H9 (cell line): ENCODE results near the gene FXYD4. TPM values are rescaled to one million over a fixed set of nuclear protein-coding genes. Genes with fewer than 3 reads are reported as not detected.

Source experiments
- DNase-seq: peaks from one replicate; pipeline ENCODE4 v3.0.0-alpha.2; 2017
- H2AFZ ChIP-seq: one replicate; pipeline ENCODE4 v1.6.1; 2013; ENCODE audit warnings: mild to moderate bottlenecking, low read length, control low read depth, moderate library complexity
- H2AK5ac ChIP-seq: 2 replicates; pipeline ENCODE4 v1.6.1; 2013; ENCODE audit warnings: low read length, control low read depth, mixed read lengths; ENCODE audit not compliant: insufficient read length
- H2BK120ac ChIP-seq: one replicate; pipeline ENCODE4 v1.6.1; 2013; ENCODE audit warnings: low read depth, mild to moderate bottlenecking, low read length, control low read depth, inconsistent platforms; ENCODE audit not compliant: poor library complexity, severe bottlenecking
- H2BK12ac ChIP-seq: 2 replicates; pipeline ENCODE4 v1.6.1; 2013; ENCODE audit warnings: low read length, control low read depth, mixed read lengths, low read depth; ENCODE audit not compliant: insufficient read length
- H2BK15ac ChIP-seq: 2 replicates; pipeline ENCODE4 v1.6.1; 2013; ENCODE audit warnings: low read depth, low read length, control low read depth
- H2BK20ac ChIP-seq: one replicate; pipeline ENCODE4 v1.6.1; 2013; ENCODE audit warnings: low read depth, mild to moderate bottlenecking, low read length, control low read depth, inconsistent platforms; ENCODE audit not compliant: poor library complexity, severe bottlenecking
- H2BK5ac ChIP-seq: 2 replicates; pipeline ENCODE4 v1.6.1; 2013; ENCODE audit warnings: low read length, control low read depth, mixed read lengths; ENCODE audit not compliant: insufficient read length
- H3K14ac ChIP-seq: 2 replicates; pipeline ENCODE4 v1.6.1; 2013; ENCODE audit warnings: low read length, control low read depth; ENCODE audit not compliant: insufficient read depth
- H3K18ac ChIP-seq: 2 replicates; pipeline ENCODE4 v1.6.1; 2013; ENCODE audit warnings: low read depth, mild to moderate bottlenecking, mixed read lengths, low read length, control low read depth; ENCODE audit not compliant: insufficient read length
- H3K23ac ChIP-seq: 2 replicates; pipeline ENCODE4 v1.6.1; 2013; ENCODE audit warnings: low read length, control low read depth, mixed read lengths, low read depth; ENCODE audit not compliant: insufficient read length
- H3K23me2 ChIP-seq: 2 replicates; pipeline ENCODE4 v1.6.1; 2013; ENCODE audit warnings: low read depth, mild to moderate bottlenecking, mixed read lengths, low read length, control low read depth; ENCODE audit not compliant: insufficient read length, poor library complexity, severe bottlenecking
- H3K27ac ChIP-seq: 2 replicates; pipeline ENCODE4 v1.5.1; 2013; ENCODE audit warnings: low read length, control low read depth, mixed read lengths, low read depth; ENCODE audit not compliant: insufficient read length
- H3K27me3 ChIP-seq: 2 replicates; pipeline ENCODE4 v1.6.1; 2013; ENCODE audit warnings: low read length, control low read depth, inconsistent platforms; ENCODE audit not compliant: insufficient read depth
- H3K4ac ChIP-seq: 2 replicates; pipeline ENCODE4 v1.6.1; 2013; ENCODE audit warnings: low read depth, mild to moderate bottlenecking, control low read depth, inconsistent platforms, low read length, moderate library complexity
- H3K4me1 ChIP-seq: 2 replicates; pipeline ENCODE4 v1.6.1; 2013; ENCODE audit warnings: low read length, control low read depth, inconsistent platforms; ENCODE audit not compliant: insufficient read depth
- H3K4me2 ChIP-seq: 2 replicates; pipeline ENCODE4 v1.6.1; 2013; ENCODE audit warnings: low read length, control low read depth, mixed read lengths; ENCODE audit not compliant: insufficient read length, insufficient read depth
- H3K56ac ChIP-seq: 2 replicates; pipeline ENCODE4 v1.6.1; 2013; ENCODE audit warnings: low read depth, mild to moderate bottlenecking, mixed read lengths, low read length, control low read depth; ENCODE audit not compliant: insufficient read length
- H3K79me1 ChIP-seq: 2 replicates; pipeline ENCODE4 v1.6.1; 2013; ENCODE audit warnings: low read depth, mild to moderate bottlenecking, moderate library complexity, low read length, control low read depth, inconsistent platforms; ENCODE audit not compliant: insufficient read depth, poor library complexity, severe bottlenecking
- H3K79me2 ChIP-seq: 2 replicates; pipeline ENCODE4 v1.6.1; 2013; ENCODE audit warnings: low read length, control low read depth, inconsistent platforms; ENCODE audit not compliant: insufficient read depth
- H3K9ac ChIP-seq: 2 replicates; pipeline ENCODE4 v1.6.1; 2013; ENCODE audit warnings: low read length, control low read depth, mixed read lengths; ENCODE audit not compliant: insufficient read length; ENCODE audit errors: extremely low read depth
- H3K9me3 ChIP-seq: one replicate; pipeline ENCODE4 v1.6.1; 2013; ENCODE audit warnings: low read depth, low read length, inconsistent platforms; ENCODE audit not compliant: control insufficient read depth
- H3T11ph ChIP-seq: one replicate; pipeline ENCODE4 v1.6.1; 2013; ENCODE audit warnings: mild to moderate bottlenecking, low read length, control low read depth, inconsistent platforms
- H4K20me1 ChIP-seq: one replicate; pipeline ENCODE4 v1.6.1; 2013; ENCODE audit not compliant: control insufficient read depth, insufficient read length, insufficient read depth
- H4K5ac ChIP-seq: 2 replicates; pipeline ENCODE4 v1.6.1; 2013; ENCODE audit warnings: low read depth, mild to moderate bottlenecking, mixed read lengths, low read length, control low read depth; ENCODE audit not compliant: insufficient read length
- H4K8ac ChIP-seq: replicated peaks from 2 replicates; pipeline ENCODE4 v1.6.1; 2013; ENCODE audit warnings: low read length, control low read depth, mixed read lengths, low read depth; ENCODE audit not compliant: insufficient read length
- H4K91ac ChIP-seq: 2 replicates; pipeline ENCODE4 v1.6.1; 2013; ENCODE audit warnings: low read depth, mild to moderate bottlenecking, moderate library complexity, mixed read lengths, low read length, control low read depth; ENCODE audit not compliant: insufficient read length
- H3K27ac Mint-ChIP-seq, 3 experiments: 2 replicates in 2 of 3; 3 replicates in 1 of 3; pipeline ENCODE4 v1.8.0; 2020 to 2021; ENCODE audit warnings: mixed read lengths in 3 of 3, mild to moderate bottlenecking in 1 of 3, moderate library complexity in 1 of 3
- H3K27me3 Mint-ChIP-seq: 2 replicates; pipeline ENCODE4 v1.8.0; 2021; ENCODE audit warnings: low read depth, mild to moderate bottlenecking, moderate library complexity, mixed read lengths
- H3K36me3 Mint-ChIP-seq, 3 experiments: 2 replicates in 2 of 3; 3 replicates in 1 of 3; pipeline ENCODE4 v1.8.0; 2020 to 2021; ENCODE audit warnings: low read depth in 3 of 3, mixed read lengths in 3 of 3; ENCODE audit not compliant: insufficient read depth in 1 of 3
- H3K4me1 Mint-ChIP-seq, 2 experiments: 2 replicates each; pipeline ENCODE4 v1.8.0; 2020; ENCODE audit warnings: mixed read lengths in 2 of 2
- H3K4me3 Mint-ChIP-seq, 2 experiments: 2 replicates in 1 of 2; 3 replicates in 1 of 2; pipeline ENCODE4 v1.8.0; 2020 to 2021; ENCODE audit warnings: mild to moderate bottlenecking in 2 of 2, mixed read lengths in 2 of 2, moderate library complexity in 1 of 2
- H3K9me3 Mint-ChIP-seq, 2 experiments: 2 replicates in 1 of 2; 3 replicates in 1 of 2; pipeline ENCODE4 v1.8.0; 2020; ENCODE audit warnings: mild to moderate bottlenecking in 2 of 2, mixed read lengths in 2 of 2, moderate library complexity in 1 of 2
- WGBS: extraction: QIAGEN DNeasy Blood & Tissue Kit; methylation state at CpG from one replicate; pipeline ENCODE4 v1.1.7; 2013; ENCODE audit warnings: missing lambda C conversion rate, low lambda C conversion rate, mixed read lengths; ENCODE audit not compliant: insufficient read length; ENCODE audit errors: extremely low coverage; 5-methylcytosine and 5-hydroxymethylcytosine counted together
- total RNA-seq: library from RNA; stranded (reverse); gene quantifications from 2 replicates; pipeline ENCODE4 v1.2.1, GENCODE V29; 2021
- TF ChIP-seq, protein P1 (sequence below): fragments of 200-600 bp; sonication (generic); conservative IDR thresholded peaks from 3 replicates; pipeline ENCODE4 v1.8.0; 2021; ENCODE audit warnings: antibody characterized with exemption, mild to moderate bottlenecking

FXYD4 gene
- total RNA-seq, 1 experiment from 2014 or later, result not detected

- H3K4me1 Mint-ChIP-seq, result peaks cover 60 to 72% of the 10 kb centered on the region in 2 experiments
Measured at GRCh38 chr10:43402880-43403452, 31.5 kb downstream of the FXYD4 start.

More at GRCh38 chr10:43402880-43403452, 31.5 kb downstream of the FXYD4 start:
- Histone ChIP-seq H3K79me2 (peaks cover 79% of the 10 kb centered on the region), H2BK120ac (no peak overlapping the region), H4K91ac (no peak overlapping the region), H4K20me1 (no peaks in the 10 kb centered on the region), H3K14ac (no peak overlapping the region), H3K9ac (no peak overlapping the region), H3K4me1 (peaks cover 4% of the 10 kb centered on the region; the same call in 1 of the 2 replicates), H3K9me3 (no peaks in the 10 kb centered on the region), H3K23ac (no peak overlapping the region), H3K4me2 (no peak overlapping the region), H2BK12ac (no peak overlapping the region), H2AK5ac (no peak overlapping the region), H2AFZ (no peak overlapping the region), H2BK5ac (no peak overlapping the region), H4K5ac (no peak overlapping the region), H3K56ac (no peak overlapping the region), H2BK15ac (no peak overlapping the region), H3K18ac (no peak overlapping the region), H3K79me1 (no peaks in the 10 kb centered on the region), H3K27ac (no peak overlapping the region), H2BK20ac (no peak overlapping the region), H3K4ac (no peak overlapping the region), H3K27me3 (no peaks in the 10 kb centered on the region), H3T11ph (no peak overlapping the region), H3K23me2 (peaks cover 4% of the 10 kb centered on the region), H4K8ac (no peak overlapping the region)
- Mint-ChIP-seq H3K4me3 (peak overlapping the region in 1 of 2 experiments; percentile 35; a peak in 1 of 5 replicates), H3K9me3 (no peaks in the 10 kb centered on the region), H3K36me3 (peaks cover 6 to 38% (median 15%) of the 10 kb centered on the region in 3 experiments; a peak in 6 of 7 replicates), H3K27me3 (no peaks in the 10 kb centered on the region), H3K27ac (peak overlapping the region in 2 of 3 experiments; percentile 91 to 98; a peak in 6 of 7 replicates)
- no CpG with 5 or more reads among the region's 7 CpGs for WGBS
- no peak for DNase-seq
- TF ChIP-seq, protein P1, sequence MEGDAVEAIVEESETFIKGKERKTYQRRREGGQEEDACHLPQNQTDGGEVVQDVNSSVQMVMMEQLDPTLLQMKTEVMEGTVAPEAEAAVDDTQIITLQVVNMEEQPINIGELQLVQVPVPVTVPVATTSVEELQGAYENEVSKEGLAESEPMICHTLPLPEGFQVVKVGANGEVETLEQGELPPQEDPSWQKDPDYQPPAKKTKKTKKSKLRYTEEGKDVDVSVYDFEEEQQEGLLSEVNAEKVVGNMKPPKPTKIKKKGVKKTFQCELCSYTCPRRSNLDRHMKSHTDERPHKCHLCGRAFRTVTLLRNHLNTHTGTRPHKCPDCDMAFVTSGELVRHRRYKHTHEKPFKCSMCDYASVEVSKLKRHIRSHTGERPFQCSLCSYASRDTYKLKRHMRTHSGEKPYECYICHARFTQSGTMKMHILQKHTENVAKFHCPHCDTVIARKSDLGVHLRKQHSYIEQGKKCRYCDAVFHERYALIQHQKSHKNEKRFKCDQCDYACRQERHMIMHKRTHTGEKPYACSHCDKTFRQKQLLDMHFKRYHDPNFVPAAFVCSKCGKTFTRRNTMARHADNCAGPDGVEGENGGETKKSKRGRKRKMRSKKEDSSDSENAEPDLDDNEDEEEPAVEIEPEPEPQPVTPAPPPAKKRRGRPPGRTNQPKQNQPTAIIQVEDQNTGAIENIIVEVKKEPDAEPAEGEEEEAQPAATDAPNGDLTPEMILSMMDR, result no peak
